Pancreas (tissue), 10 donors: ENCODE measurements around the gene SNRPA1. TPM values are rescaled to one million over a fixed set of nuclear protein-coding genes. Genes with fewer than 3 reads are reported as not detected.

ENCODE experiments used
- ATAC-seq, 4 donors: fragments of 200-7000 bp; cut with Tn5 transposase; one replicate each; pipeline versions ENCODE4 v1.8.0 to v1.9.1; 2020; ENCODE audit warnings: mild to moderate bottlenecking in 4 of 4, moderate library complexity in 4 of 4
- DNase-seq, 6 donors: peaks; one replicate each; pipeline ENCODE4 v3.0.0-alpha.2; 2020
- FAIRE-seq: peaks from 2 replicates; lab custom pipeline; 2012; peaks lifted over from hg19 to GRCh38; lab: Jason Lieb, UNC
- H3K27ac ChIP-seq, 4 donors: fragments of 200-600 bp; sonication (generic); 1 replicate in 3 of 4; 2 replicates in 1 of 4; pipeline versions ENCODE4 v1.5.0 to v1.8.0; 2020
- H3K27me3 ChIP-seq, 4 donors: fragments of 200-600 bp; one replicate each; pipeline ENCODE4 v1.8.0; 2021
- H3K36me3 ChIP-seq, 3 donors: fragments of 200-600 bp; sonication (generic) in 1 of 3; one replicate each; pipeline versions ENCODE4 v1.5.0 to v1.8.0; 2020 to 2021
- H3K4me1 ChIP-seq, 3 donors: fragments of 200-600 bp; one replicate each; pipeline ENCODE4 v1.8.0; 2021
- H3K4me3 ChIP-seq, 4 donors: fragments of 200-600 bp; sonication (generic) in 2 of 4; one replicate each; pipeline versions ENCODE4 v1.5.0 to v1.8.0; 2020 to 2021
- H3K9me3 ChIP-seq, 4 donors: fragments of 200-600 bp; one replicate each; pipeline ENCODE4 v1.8.0; 2021
- WGBS, 2 donors: extraction: QIAGEN DNeasy Blood & Tissue Kit; methylation state at CpG; one replicate each; pipeline ENCODE4 v1.1.7; 2013; 5-methylcytosine and 5-hydroxymethylcytosine counted together
- intact Hi-C, 3 donors: fragments of 100-400 bp; cut with DNase I; formaldehyde crosslinking; loops; one replicate each; pipeline versions ENCODE4 v1.11.1 to v1.14.2; 2022
- polyA plus RNA-seq, 2 donors: library from polyadenylated mRNA; stranded (reverse); fragments of 200-250 nt; gene quantifications; one replicate each; pipeline ENCODE4 v1.2.3, GENCODE V29; 2013
- total RNA-seq, 6 donors: library from RNA; stranded (reverse); fragmentation: NEBNext Ultra II Directional in 4 of 6; extraction: Animal tissue kit (Norgen Biotek cat#: 25700) in 4 of 6; gene quantifications; one replicate each; pipeline versions ENCODE4 v1.2.1 to v1.2.4, GENCODE V29; 2021 to 2023
- TF ChIP-seq, protein P1 (sequence below), 4 donors: fragments of 200-600 bp; sonication (generic) in 3 of 4; IDR thresholded peaks; one replicate each; pipeline versions ENCODE4 v1.5.0 to v1.8.0; 2021; ENCODE audit warnings: antibody characterized with exemption in 4 of 4
- donor health status: healthy with polysubstance abuse.
- donor health status: DM: no; HTN: no; CAD: no; lungs with moderate emphysema.
- donor health status: DM: no; HTN: no; CAD: no.
- donor health status: control.
- donor health status: control.
- donor health status: Bipolar disorder and iron deficiency.
- donor health status: DM: yes; HTN: yes; CAD: no.
- donor health status: DM: no; HTN: no; CAD: no.
- donor health status: DM: no; HTN: no; CAD: no.
- donor health status: DM: yes; HTN: yes; CAD: no.

SNRPA1 gene
- total and polyA plus RNA-seq, 8 donors = 16.7 to 37.2 (median 23.9) TPM

DNA sequence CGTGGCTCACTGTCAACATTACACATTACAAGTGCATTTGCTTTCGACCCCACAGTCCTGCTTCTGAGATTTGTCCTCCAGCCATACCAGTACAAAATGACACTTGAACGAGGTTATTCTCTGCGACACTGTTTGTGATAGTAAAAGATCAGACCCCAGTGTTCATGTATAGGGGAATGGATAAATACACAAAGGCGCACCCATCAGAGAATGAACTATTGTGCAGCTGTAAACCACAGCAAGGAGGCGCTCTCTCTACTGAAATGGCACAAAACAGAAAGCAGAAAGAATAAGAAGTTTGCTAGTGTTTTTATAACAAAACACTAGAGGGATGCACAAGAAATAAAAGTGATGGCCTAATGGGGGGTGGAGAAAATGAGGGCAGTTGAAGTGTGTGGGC is 38.3 kb downstream of the SNRPA1 start:
- no peak for ATAC-seq
- intact Hi-C loops = loop anchor here in 2 of 3 donors (5.0 kb wide), 1 partner anchor 239 kb away; no protein-coding TSS in a partner anchor
- Histone ChIP-seq H3K36me3 (no peaks in the 10 kb centered on the region), H3K27ac (no peak overlapping the region), H3K4me3 (no peak overlapping the region), H3K9me3 (no peaks in the 10 kb centered on the region), H3K4me1 (peaks cover 0 to 5% (median 0%) of the 10 kb centered on the region in 3 donors), H3K27me3 (no peaks in the 10 kb centered on the region)
- FAIRE-seq = no peak
- TF ChIP-seq, protein P1, sequence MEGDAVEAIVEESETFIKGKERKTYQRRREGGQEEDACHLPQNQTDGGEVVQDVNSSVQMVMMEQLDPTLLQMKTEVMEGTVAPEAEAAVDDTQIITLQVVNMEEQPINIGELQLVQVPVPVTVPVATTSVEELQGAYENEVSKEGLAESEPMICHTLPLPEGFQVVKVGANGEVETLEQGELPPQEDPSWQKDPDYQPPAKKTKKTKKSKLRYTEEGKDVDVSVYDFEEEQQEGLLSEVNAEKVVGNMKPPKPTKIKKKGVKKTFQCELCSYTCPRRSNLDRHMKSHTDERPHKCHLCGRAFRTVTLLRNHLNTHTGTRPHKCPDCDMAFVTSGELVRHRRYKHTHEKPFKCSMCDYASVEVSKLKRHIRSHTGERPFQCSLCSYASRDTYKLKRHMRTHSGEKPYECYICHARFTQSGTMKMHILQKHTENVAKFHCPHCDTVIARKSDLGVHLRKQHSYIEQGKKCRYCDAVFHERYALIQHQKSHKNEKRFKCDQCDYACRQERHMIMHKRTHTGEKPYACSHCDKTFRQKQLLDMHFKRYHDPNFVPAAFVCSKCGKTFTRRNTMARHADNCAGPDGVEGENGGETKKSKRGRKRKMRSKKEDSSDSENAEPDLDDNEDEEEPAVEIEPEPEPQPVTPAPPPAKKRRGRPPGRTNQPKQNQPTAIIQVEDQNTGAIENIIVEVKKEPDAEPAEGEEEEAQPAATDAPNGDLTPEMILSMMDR (IDR thresholded peaks at IDR 0.05) = no peak
- DNase-seq = no peak
- WGBS, 2 donors = 79 to 87% methylated on average over 6 of the region's 6 CpGs

DNA sequence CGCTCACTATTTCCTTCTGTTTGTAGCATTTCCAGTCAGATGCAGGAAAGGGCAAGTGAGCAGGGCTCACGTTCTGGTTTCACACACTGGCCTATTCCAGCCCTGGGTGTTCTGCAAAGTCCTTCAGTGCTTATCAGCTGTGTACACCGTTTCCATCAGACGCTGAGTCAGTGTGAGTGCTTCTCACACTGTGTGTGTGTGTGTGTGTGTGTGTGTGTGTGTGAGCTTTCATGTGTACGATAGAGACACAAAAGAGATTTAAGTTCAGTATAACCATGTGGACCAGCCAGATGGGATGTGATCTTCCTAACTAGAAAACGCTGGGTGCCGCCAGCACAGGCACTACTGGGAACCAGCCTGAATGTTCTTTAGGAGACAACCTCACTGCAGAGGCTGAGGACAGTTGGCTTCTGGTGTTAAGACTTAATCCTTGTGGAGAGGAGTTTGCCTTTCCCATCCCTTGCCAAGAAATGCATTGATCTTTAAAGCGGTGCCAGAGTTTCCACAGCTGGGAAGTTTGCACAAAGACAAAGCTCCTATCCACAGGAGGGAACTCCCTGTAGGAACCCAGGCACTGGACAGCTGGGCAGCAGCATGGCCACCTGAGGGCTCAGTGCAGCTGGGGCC is 39.3 kb downstream of the SNRPA1 start:
- WGBS, 2 donors = 24 to 29% methylated on average over 8 of the region's 8 CpGs
- Histone ChIP-seq H3K27me3 (no peaks in the 10 kb centered on the region), H3K9me3 (no peaks in the 10 kb centered on the region), H3K27ac (no peak overlapping the region), H3K36me3 (no peaks in the 10 kb centered on the region), H3K4me3 (no peak overlapping the region), H3K4me1 (peaks cover 0 to 5% (median 0%) of the 10 kb centered on the region in 3 donors)
- DNase-seq (peak in 3 of 6 donors; percentile 30 to 57 (median 46)), FAIRE-seq (no peak), ATAC-seq (peak; percentile 35 to 63 (median 44))
- TF ChIP-seq, protein P1 (IDR thresholded peaks at IDR 0.05) = no peak
- intact Hi-C loops = loop anchor here in 2 of 3 donors (5.0 kb wide), 1 partner anchor 238 kb away; no protein-coding TSS in a partner anchor

DNA sequence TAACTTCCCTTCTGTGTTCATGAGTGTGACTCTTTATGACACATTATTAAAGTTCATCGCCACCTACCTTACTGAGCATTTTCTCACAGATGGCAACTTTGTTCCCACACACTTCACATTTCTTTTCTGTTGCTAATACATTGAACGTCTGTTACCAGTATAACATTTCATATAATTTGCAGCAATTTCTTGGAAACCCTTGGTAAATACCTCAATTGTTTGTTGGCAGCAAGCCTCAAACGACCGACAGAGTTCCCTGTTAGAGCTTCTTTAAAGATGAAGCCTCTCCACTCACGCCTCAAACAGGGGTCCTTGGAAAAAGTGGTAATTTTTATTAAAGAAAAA is 40.0 kb downstream of the SNRPA1 start:
- FAIRE-seq (no peak), ATAC-seq (no peak), DNase-seq (no peak)
- Histone ChIP-seq H3K36me3 (no peaks in the 10 kb centered on the region), H3K4me1 (peaks cover 0 to 8% (median 3%) of the 10 kb centered on the region in 3 donors), H3K9me3 (no peaks in the 10 kb centered on the region), H3K4me3 (no peak overlapping the region), H3K27ac (no peak overlapping the region), H3K27me3 (no peaks in the 10 kb centered on the region)
- TF ChIP-seq, protein P1 (IDR thresholded peaks at IDR 0.05) = no peak
- WGBS, 2 donors = 58 to 63% methylated on average over 5 of the region's 5 CpGs
- intact Hi-C loops = loop anchor here in 2 of 3 donors (5.0 kb wide), 1 partner anchor 238 kb away; no protein-coding TSS in a partner anchor

DNA sequence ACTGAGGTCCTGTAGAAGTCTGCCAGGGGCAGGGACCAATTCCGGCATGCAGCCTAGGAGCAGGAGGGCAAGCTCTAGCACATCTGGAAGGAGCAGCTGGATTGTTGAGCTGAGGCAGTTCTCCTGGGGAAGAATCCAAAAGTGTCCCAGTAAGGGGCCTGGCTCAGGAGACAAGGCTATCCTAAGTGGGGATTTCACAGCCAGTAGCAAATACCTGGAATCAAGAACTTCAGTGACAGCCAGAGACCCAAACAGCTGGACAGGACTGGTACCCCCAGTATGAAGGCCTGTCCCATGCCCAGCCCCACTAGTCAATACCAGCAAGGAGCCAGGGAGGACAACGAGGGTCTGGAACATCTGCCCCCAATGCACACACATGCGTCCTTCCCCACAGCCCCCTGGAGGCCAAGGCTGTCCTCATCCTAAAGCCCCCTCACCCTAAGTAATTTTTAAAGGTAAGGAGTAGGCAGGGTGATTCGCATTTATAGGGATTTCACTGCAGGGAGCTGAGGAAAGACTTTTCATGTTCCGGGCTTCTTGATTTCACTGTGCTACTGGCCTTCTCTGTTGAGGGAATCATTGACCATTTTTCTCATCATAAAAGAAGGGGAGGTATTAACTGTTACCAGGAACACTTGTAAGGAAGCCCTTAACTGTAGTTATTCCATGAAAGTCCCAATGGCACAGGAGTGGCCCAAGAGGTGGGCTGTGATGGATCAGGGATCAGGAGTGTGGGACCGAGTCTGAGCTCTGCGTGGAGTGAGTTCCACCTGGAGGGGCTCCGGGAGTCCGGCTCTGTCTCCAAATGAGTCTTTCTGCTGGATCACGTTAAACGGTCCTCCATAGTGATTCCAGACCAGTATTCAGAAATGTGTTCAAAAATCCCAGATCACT is 40.6 kb downstream of the SNRPA1 start:
- no peak overlapping the region for H3K4me3 ChIP-seq
- TF ChIP-seq, protein P1 (IDR thresholded peaks at IDR 0.05) = no peak
- peaks cover 0 to 14% (median 7%) of the 10 kb centered on the region in 3 donors for H3K4me1 ChIP-seq
- H3K27me3 ChIP-seq = no peaks in the 10 kb centered on the region
- H3K36me3 ChIP-seq = no peaks in the 10 kb centered on the region
- 89 to 92% methylated on average over 11 of the region's 11 CpGs for WGBS, 2 donors
- no peaks in the 10 kb centered on the region for H3K9me3 ChIP-seq
- intact Hi-C loops = loop anchor here in 2 of 3 donors (5.0 kb wide), 1 partner anchor 237 kb away; no protein-coding TSS in a partner anchor
- no peak overlapping the region for H3K27ac ChIP-seq
- DNase-seq (no peak), ATAC-seq (no peak), FAIRE-seq (no peak)
